ENCODE results near the gene UBAC2. TPM values are rescaled to one million over a fixed set of nuclear protein-coding genes. Genes with fewer than 3 reads are reported as not detected.

Gene UBAC2
- total RNA-seq, 1 donor from 2014 or later = 87.7 TPM

- Histone ChIP-seq H3K27ac (no peak overlapping the region), H3F3A (ENCODE audit: low read depth) (no peaks in the 10 kb centered on the region), H3K9ac (no peak overlapping the region), H3K9me3 (ENCODE audit: low read depth) (no peaks in the 10 kb centered on the region), H3K4me3 (no peak overlapping the region), H3K4me1 (no peaks in the 10 kb centered on the region), H3K4me2 (no peak overlapping the region), H4K20me1 (ENCODE audit: low read depth) (peaks cover 4% of the 10 kb centered on the region), H3K36me3 (no peaks in the 10 kb centered on the region), H2AFZ (replicated peaks) (no peak overlapping the region), H3K27me3 (no peaks in the 10 kb centered on the region), H3K79me2 (ENCODE audit: low read depth) (no peaks in the 10 kb centered on the region)
- Mint-ChIP-seq H3K27me3 (ENCODE audit: insufficient read depth, low read depth) (peaks cover 3% of the 10 kb centered on the region), H3K27ac (no peak overlapping the region), H3K4me1 (peaks cover 11% of the 10 kb centered on the region), H3K4me3 (no peak overlapping the region), H3K36me3 (peaks cover 32% of the 10 kb centered on the region), H3K9me3 (no peaks in the 10 kb centered on the region)
- TF ChIP-seq EZH2 (IDR thresholded peaks at IDR 0.05) (no peak), CTCF (IDR thresholded peaks at IDR 0.05) (no peak), EZH2phosphoT487 (IDR thresholded peaks at IDR 0.05) (no peak)
- no peak for DNase-seq (ENCODE audit: low spot score)
These were observed 146.8 kb downstream of the UBAC2 start for GRCh38 chr13:99347335-99347878.

- H3F3A ChIP-seq (ENCODE audit: low read depth) = no peaks in the 10 kb centered on the region
- peaks cover 11% of the 10 kb centered on the region for H3K4me1 Mint-ChIP-seq
- H3K36me3 Mint-ChIP-seq = peaks cover 34% of the 10 kb centered on the region
- TF ChIP-seq EZH2 (IDR thresholded peaks at IDR 0.05) = no peak
- TF ChIP-seq CTCF (IDR thresholded peaks at IDR 0.05) = no peak
- no peak for TF ChIP-seq EZH2phosphoT487 (IDR thresholded peaks at IDR 0.05)
- H4K20me1 ChIP-seq (ENCODE audit: low read depth) = peaks cover 4% of the 10 kb centered on the region
- H3K4me1 ChIP-seq = no peaks in the 10 kb centered on the region
- H3K9me3 Mint-ChIP-seq = no peaks in the 10 kb centered on the region
- no peaks in the 10 kb centered on the region for H3K9me3 ChIP-seq (ENCODE audit: low read depth)
- H2AFZ ChIP-seq (replicated peaks) = no peak overlapping the region
- no peak overlapping the region for H3K4me3 Mint-ChIP-seq
- H3K27ac ChIP-seq = no peak overlapping the region
- H3K27me3 Mint-ChIP-seq (ENCODE audit: insufficient read depth, low read depth) = peaks cover 3% of the 10 kb centered on the region
- no peak for DNase-seq (ENCODE audit: low spot score)
- H3K79me2 ChIP-seq (ENCODE audit: low read depth) = no peaks in the 10 kb centered on the region
- H3K4me2 ChIP-seq = no peak overlapping the region
- no peak overlapping the region for H3K27ac Mint-ChIP-seq
- no peaks in the 10 kb centered on the region for H3K27me3 ChIP-seq
- no peak overlapping the region for H3K9ac ChIP-seq
- H3K4me3 ChIP-seq = no peak overlapping the region
- H3K36me3 ChIP-seq = no peaks in the 10 kb centered on the region
These were observed 147.3 kb downstream of the UBAC2 start for GRCh38 chr13:99347911-99348451.

- H3K4me3 Mint-ChIP-seq = no peak overlapping the region
These were observed 149.5 kb downstream of the UBAC2 start for GRCh38 chr13:99350191-99350590.

More at GRCh38 chr13:99350191-99350590, 149.5 kb downstream of the UBAC2 start:
- Histone ChIP-seq H3K79me2 (ENCODE audit: low read depth) (no peaks in the 10 kb centered on the region), H3K4me1 (no peaks in the 10 kb centered on the region), H3K4me3 (no peak overlapping the region), H3K27ac (no peak overlapping the region), H3K9me3 (ENCODE audit: low read depth) (no peaks in the 10 kb centered on the region), H3K9ac (no peak overlapping the region), H2AFZ (replicated peaks) (no peak overlapping the region), H3K27me3 (no peaks in the 10 kb centered on the region), H3K36me3 (no peaks in the 10 kb centered on the region), H4K20me1 (ENCODE audit: low read depth) (peaks cover 4% of the 10 kb centered on the region), H3K4me2 (no peak overlapping the region), H3F3A (ENCODE audit: low read depth) (no peaks in the 10 kb centered on the region)
- no peak overlapping the region for H3K27ac Mint-ChIP-seq
- H3K9me3 Mint-ChIP-seq = no peaks in the 10 kb centered on the region
- peaks cover 6% of the 10 kb centered on the region for H3K27me3 Mint-ChIP-seq (ENCODE audit: insufficient read depth, low read depth)
- TF ChIP-seq CTCF (IDR thresholded peaks at IDR 0.05) (no peak), EZH2phosphoT487 (IDR thresholded peaks at IDR 0.05) (no peak), EZH2 (IDR thresholded peaks at IDR 0.05) (no peak)
- H3K36me3 Mint-ChIP-seq = peaks cover 33% of the 10 kb centered on the region
- no peak for DNase-seq (ENCODE audit: low spot score)
- H3K4me1 Mint-ChIP-seq = peaks cover 11% of the 10 kb centered on the region

All from neural progenitor cell (in vitro differentiated cells).